ENCODE data around the gene BCAN.

Gene BCAN

DNA sequence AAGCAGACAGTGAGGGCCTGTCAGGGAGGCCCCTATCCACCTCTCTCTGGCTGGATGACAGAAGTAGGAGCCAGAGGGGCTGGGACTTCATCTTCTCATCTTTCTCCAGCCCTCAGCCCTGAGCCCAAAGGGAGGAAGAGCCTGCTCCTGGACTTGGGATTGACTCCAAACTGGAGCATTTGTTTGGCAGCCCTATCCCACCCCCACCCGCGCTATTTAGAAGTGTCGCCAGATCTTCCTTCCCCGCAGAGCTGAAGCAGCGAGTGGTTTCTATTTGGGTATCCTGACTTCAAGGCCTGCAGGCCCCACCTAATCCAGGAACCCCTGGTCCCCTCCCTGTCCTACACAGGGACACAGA, 25.7 kb downstream of the BCAN start:
- H3K4me2 ChIP-seq (ENCODE audit: low read depth, low read length), result no peak overlapping the region
- H3K27ac ChIP-seq (ENCODE audit: low read length), result no peak overlapping the region
- peaks cover 31% of the 10 kb centered on the region for H3K4me1 ChIP-seq (ENCODE audit: low read length)
- no peaks in the 10 kb centered on the region for H3F3A ChIP-seq (ENCODE audit: insufficient read depth, low read length)
- H3K9me3 ChIP-seq (replicated peaks; ENCODE audit: insufficient read depth, low read length), result no peaks in the 10 kb centered on the region
- no peaks in the 10 kb centered on the region for H3K9me2 ChIP-seq (replicated peaks; ENCODE audit: insufficient read depth, low read length)
- no peak overlapping the region for H3K9ac ChIP-seq (ENCODE audit: low read length)
- no peak overlapping the region for H2AFZ ChIP-seq (ENCODE audit: low read length)
- H4K20me1 ChIP-seq (ENCODE audit: insufficient read depth, low read length), result no peaks in the 10 kb centered on the region
- H3K27me3 ChIP-seq (replicated peaks; ENCODE audit: insufficient read depth, low read length), result peaks cover 28% of the 10 kb centered on the region
- DNase-seq, result no peak
- TF ChIP-seq, protein P1, sequence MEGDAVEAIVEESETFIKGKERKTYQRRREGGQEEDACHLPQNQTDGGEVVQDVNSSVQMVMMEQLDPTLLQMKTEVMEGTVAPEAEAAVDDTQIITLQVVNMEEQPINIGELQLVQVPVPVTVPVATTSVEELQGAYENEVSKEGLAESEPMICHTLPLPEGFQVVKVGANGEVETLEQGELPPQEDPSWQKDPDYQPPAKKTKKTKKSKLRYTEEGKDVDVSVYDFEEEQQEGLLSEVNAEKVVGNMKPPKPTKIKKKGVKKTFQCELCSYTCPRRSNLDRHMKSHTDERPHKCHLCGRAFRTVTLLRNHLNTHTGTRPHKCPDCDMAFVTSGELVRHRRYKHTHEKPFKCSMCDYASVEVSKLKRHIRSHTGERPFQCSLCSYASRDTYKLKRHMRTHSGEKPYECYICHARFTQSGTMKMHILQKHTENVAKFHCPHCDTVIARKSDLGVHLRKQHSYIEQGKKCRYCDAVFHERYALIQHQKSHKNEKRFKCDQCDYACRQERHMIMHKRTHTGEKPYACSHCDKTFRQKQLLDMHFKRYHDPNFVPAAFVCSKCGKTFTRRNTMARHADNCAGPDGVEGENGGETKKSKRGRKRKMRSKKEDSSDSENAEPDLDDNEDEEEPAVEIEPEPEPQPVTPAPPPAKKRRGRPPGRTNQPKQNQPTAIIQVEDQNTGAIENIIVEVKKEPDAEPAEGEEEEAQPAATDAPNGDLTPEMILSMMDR (IDR thresholded peaks at IDR 0.05; ENCODE audit: low read length), result no peak
- TF ChIP-seq EZH2phosphoT487 (IDR thresholded peaks at IDR 0.05; ENCODE audit: low read length) (no peak), EZH2 (optimal IDR thresholded peaks at IDR 0.05; ENCODE audit: low read depth, low read length) (no peak)
- no peaks in the 10 kb centered on the region for H3K79me2 ChIP-seq (ENCODE audit: low read length)
- no peak overlapping the region for H3K4me3 ChIP-seq (ENCODE audit: low read length)
- H3K36me3 ChIP-seq (replicated peaks; ENCODE audit: insufficient read depth, low read length), result no peaks in the 10 kb centered on the region

DNA sequence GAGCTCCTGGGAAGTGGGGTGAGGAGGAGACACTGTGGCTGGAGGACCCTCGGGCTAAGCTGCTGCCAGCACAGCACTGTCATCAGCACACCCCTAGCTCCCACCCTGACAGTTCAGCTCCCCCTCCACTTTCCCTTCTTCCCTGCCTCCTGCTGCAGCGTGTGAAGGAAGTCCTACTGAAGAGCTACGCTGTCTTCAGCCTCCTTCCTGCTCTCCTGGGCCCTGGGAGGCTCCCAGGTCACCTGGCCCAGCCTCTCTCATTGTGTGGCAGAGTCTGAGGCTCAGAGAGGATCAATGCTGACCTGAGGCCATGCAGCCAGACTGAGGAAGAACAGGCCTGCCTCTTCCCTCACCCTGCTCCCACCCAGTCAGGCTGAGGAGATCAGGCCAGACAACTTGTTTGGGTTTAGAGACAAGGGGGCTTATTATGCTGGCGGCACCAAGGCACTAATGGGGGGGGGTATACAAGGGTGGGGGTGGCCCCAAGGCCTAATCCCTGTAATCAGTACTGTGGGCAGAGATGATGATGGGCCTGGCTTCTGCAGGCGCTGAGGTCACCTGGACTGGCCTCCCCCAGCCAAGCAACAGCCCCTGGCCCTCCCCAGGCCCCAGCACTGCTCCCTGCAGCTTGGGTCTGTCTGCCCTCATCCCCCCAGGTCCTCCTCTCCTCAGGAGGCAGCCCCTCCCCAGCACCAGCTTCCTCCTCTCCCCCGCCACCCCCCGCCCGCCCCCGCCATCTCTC, 26.2 kb downstream of the BCAN start:
- no peak for DNase-seq
- Histone ChIP-seq H3K9ac (ENCODE audit: low read length) (no peak overlapping the region), H3K27me3 (replicated peaks; ENCODE audit: insufficient read depth, low read length) (peaks cover 34% of the 10 kb centered on the region), H3K4me2 (ENCODE audit: low read depth, low read length) (no peak overlapping the region), H3F3A (ENCODE audit: insufficient read depth, low read length) (no peaks in the 10 kb centered on the region), H3K4me1 (ENCODE audit: low read length) (peaks cover 25% of the 10 kb centered on the region), H4K20me1 (ENCODE audit: insufficient read depth, low read length) (no peaks in the 10 kb centered on the region), H3K4me3 (ENCODE audit: low read length) (no peak overlapping the region), H3K36me3 (replicated peaks; ENCODE audit: insufficient read depth, low read length) (no peaks in the 10 kb centered on the region), H2AFZ (ENCODE audit: low read length) (no peak overlapping the region), H3K27ac (ENCODE audit: low read length) (no peak overlapping the region), H3K9me3 (replicated peaks; ENCODE audit: insufficient read depth, low read length) (no peaks in the 10 kb centered on the region), H3K79me2 (ENCODE audit: low read length) (no peaks in the 10 kb centered on the region), H3K9me2 (replicated peaks; ENCODE audit: insufficient read depth, low read length) (no peaks in the 10 kb centered on the region)
- TF ChIP-seq, protein P1 (IDR thresholded peaks at IDR 0.05; ENCODE audit: low read length), result no peak
- TF ChIP-seq EZH2phosphoT487 (IDR thresholded peaks at IDR 0.05; ENCODE audit: low read length) (no peak), EZH2 (optimal IDR thresholded peaks at IDR 0.05; ENCODE audit: low read depth, low read length) (no peak)

DNA sequence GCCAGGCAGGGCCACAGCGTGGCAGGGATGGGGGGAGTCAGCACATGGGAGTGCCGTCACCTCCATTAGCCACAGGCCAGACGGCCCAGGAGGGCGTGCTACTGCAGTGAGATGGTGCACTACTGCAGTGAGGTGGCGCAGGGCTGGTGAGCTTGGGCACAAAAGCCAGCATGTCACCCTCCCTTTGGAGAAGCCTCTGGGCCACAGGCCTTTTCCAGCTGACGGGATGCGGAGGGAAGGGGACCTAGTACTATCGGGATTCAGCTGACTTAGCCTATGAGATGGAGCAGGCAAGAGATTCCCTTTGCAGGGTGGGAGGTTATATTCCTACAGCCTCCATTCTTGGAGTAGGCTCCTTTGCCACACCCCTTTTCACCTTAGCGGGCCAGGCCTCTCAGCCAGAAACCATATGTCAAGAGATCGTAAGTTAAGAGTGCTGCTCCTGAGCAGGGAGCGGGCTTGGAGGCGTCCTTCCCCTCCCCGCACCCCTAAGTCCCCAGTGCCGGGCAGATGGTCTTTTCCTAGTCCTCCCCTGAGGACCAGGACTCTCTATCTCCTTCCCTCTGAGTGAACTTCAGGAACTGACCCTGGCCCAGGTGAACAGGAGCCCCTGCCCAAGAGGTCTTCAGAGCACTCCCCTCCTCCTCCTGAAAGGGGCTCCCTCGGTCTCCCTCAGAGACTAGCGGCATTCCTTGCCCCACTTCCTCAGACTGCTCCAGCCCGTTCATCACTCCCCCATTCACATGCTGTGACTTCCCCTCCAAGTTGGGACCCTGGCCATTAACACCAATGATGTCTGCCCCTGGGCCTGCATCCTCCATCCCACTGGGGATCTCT, 27.1 kb downstream of the BCAN start:
- TF ChIP-seq EZH2 (optimal IDR thresholded peaks at IDR 0.05; ENCODE audit: low read depth, low read length) (no peak), EZH2phosphoT487 (IDR thresholded peaks at IDR 0.05; ENCODE audit: low read length) (no peak)
- TF ChIP-seq, protein P1 (IDR thresholded peaks at IDR 0.05; ENCODE audit: low read length), result no peak
- DNase-seq, result no peak
- Histone ChIP-seq H3K27ac (ENCODE audit: low read length) (no peak overlapping the region), H3K9ac (ENCODE audit: low read length) (no peak overlapping the region), H2AFZ (ENCODE audit: low read length) (no peak overlapping the region), H3K4me3 (ENCODE audit: low read length) (no peak overlapping the region), H3F3A (ENCODE audit: insufficient read depth, low read length) (no peaks in the 10 kb centered on the region), H4K20me1 (ENCODE audit: insufficient read depth, low read length) (no peaks in the 10 kb centered on the region), H3K4me2 (ENCODE audit: low read depth, low read length) (no peak overlapping the region), H3K36me3 (replicated peaks; ENCODE audit: insufficient read depth, low read length) (no peaks in the 10 kb centered on the region), H3K27me3 (replicated peaks; ENCODE audit: insufficient read depth, low read length) (peaks cover 43% of the 10 kb centered on the region), H3K9me2 (replicated peaks; ENCODE audit: insufficient read depth, low read length) (no peaks in the 10 kb centered on the region), H3K4me1 (ENCODE audit: low read length) (peaks cover 16% of the 10 kb centered on the region), H3K79me2 (ENCODE audit: low read length) (no peaks in the 10 kb centered on the region), H3K9me3 (replicated peaks; ENCODE audit: insufficient read depth, low read length) (no peaks in the 10 kb centered on the region)
